Hematopoietic multipotent progenitor cell treated with erythropoietin and hydrocortisone succinate and interleukin-3 and kit ligand, for 4 days (in vitro differentiated cells): ENCODE measurements around the gene PRRC2C.

Source experiments
- DNase-seq: peaks from one replicate; pipeline ENCODE4 v3.0.0-alpha.2; 2015

The PRRC2C gene

DNA sequence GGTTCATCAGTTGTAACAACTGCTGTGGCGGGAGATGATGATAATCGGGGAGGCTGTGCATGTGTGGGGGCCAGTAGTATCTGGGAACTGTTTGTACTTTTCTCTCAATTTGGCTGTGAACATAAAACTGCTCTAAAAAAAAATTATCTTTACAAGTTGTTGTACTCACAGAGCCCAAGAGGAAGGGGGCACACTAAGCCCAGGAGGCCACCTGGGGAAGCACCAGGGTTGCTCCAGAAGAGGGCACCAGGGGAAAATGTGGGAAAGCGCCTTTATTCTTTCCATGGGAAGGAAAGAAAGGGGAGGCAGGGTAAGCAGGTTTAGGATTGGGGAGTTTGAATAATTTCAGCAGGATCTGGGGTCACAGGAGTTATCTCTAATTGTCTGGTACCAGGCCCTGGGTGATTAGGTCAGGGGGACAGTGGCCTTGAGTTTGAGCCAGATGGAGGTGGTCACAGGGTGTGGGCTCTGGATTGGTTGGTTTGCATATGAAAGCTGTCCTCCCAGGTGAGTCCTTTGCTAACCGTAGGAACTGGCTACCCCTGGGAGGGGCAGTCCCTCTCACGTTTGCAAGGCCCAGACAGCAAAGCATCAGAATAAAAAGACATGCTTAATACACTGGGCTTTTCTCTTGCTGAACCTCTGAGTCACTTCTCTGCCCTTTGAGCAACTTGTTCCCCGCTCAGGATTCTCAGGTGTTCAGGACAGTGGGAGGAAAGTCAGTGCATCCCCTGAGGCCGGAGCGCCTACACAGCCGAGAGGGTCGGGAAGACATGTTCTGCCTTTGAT lies 155.9 kb downstream of the PRRC2C start:
- DNase-seq: no peak

DNA sequence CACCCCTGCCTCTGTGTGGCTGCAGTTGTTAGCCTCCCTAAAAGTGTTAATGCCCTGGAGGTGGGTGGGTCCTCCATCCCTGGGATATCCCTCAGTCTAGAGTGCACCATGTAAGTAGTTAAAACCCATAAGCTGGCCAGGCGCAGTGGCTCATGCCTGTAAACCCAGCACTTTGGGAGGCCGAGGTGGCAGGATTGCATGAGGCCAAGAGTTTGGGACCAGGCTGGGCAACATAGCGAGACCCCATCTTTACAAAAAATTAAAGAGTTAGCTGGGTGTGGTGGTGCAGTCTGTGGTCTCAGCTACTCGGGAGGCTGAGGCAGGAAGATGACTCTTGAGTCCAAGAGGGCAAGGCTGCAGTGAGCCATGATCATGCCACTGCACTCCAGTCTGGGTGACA lies 156.9 kb downstream of the PRRC2C start:
- DNase-seq: no peak
